ENCODE measurements around the gene GALNT2. TPM values are rescaled to one million over a fixed set of nuclear protein-coding genes. Genes with fewer than 3 reads are reported as not detected.

Gene GALNT2
- polyA plus RNA-seq, 1 of the 3 experiments (the other 2 are of a cell fraction) = 118 TPM

GRCh38 chr1:230091473-230092231, 24.6 kb downstream of the GALNT2 start (continued):
- TF ChIP-seq IRF3 (IDR thresholded peaks at IDR 0.05; ENCODE audit: low read depth, low read length) (no peak), EZH2phosphoT487 (IDR thresholded peaks at IDR 0.05; ENCODE audit: borderline replicate concordance, low read depth) (no peak), CHD2 (IDR thresholded peaks at IDR 0.05; ENCODE audit: low read length, partially characterized antibody) (no peak), REST (IDR thresholded peaks at IDR 0.05; ENCODE audit: low read depth, low read length) (no peak), YY1 (IDR thresholded peaks at IDR 0.05; ENCODE audit: low read depth) (no peak), USF1 (IDR thresholded peaks at IDR 0.05; ENCODE audit: borderline replicate concordance, low read depth) (no peak), FOXM1 (IDR thresholded peaks at IDR 0.05; ENCODE audit: low read depth) (no peak), EP300 (IDR thresholded peaks at IDR 0.05; ENCODE audit: borderline replicate concordance in 1 of 2, low read depth in 1 of 2, low read length in 1 of 2) (0 out of 4 replicates have a peak, but pooled peaks of 1 of the 2 experiments have one; percentile 20), SMC3 (IDR thresholded peaks at IDR 0.05; ENCODE audit: low read depth, low read length) (no peak), GATA2 (CRISPR knock-in tag; IDR thresholded peaks at IDR 0.05) (no peak), MAX (IDR thresholded peaks at IDR 0.05; ENCODE audit: low read depth) (no peak), MXI1 (IDR thresholded peaks at IDR 0.05; ENCODE audit: low read depth, low read length) (no peak), RXRA (IDR thresholded peaks at IDR 0.05; ENCODE audit: borderline replicate concordance, low read depth) (no peak), NFIC (IDR thresholded peaks at IDR 0.05; ENCODE audit: borderline replicate concordance) (no peak)

GRCh38 chr1:230094746-230095145, 27.7 kb downstream of the GALNT2 start:
- no peak overlapping the region for H3K9ac ChIP-seq
- 98% methylated on average over 13 of the region's 14 CpGs for WGBS (ENCODE audit: low lambda C conversion rate)
- H3K4me1 ChIP-seq (ENCODE audit: control insufficient read depth in 1 of 2, insufficient read depth in 2 of 2, low read depth in 1 of 2, low read length in 1 of 2) = peaks cover 10 to 25% of the 10 kb centered on the region in 2 experiments
- H3F3A ChIP-seq (replicated peaks; ENCODE audit: insufficient read depth) = peaks cover 28% of the 10 kb centered on the region
- no peak overlapping the region for H2AFZ ChIP-seq (ENCODE audit: low read depth)
- peaks cover 91% of the 10 kb centered on the region for H3K79me2 ChIP-seq (ENCODE audit: insufficient read depth)
- H3K36me3 ChIP-seq (replicated peaks in 1 of 2; ENCODE audit: control insufficient read depth in 1 of 2, insufficient read depth in 2 of 2, low read length in 1 of 2) = peaks cover 0 to 8% of the 10 kb centered on the region in 2 experiments
- H4K20me1 ChIP-seq (ENCODE audit: insufficient read depth) = no peaks in the 10 kb centered on the region
- POLR2A ChIA-PET = no interaction called here
- TF ChIP-seq REST (IDR thresholded peaks at IDR 0.05; ENCODE audit: low read depth, low read length) = no peak
- no peak for TF ChIP-seq GABPA (IDR thresholded peaks at IDR 0.05; ENCODE audit: low read depth)
- no peak for TF ChIP-seq RAD21 (IDR thresholded peaks at IDR 0.05; ENCODE audit: low read length)
- CTCF ChIA-PET = no interaction called here
- no peaks in the 10 kb centered on the region for H3K27me3 ChIP-seq (ENCODE audit: insufficient read depth)
- no peaks in the 10 kb centered on the region for H3K9me2 ChIP-seq
- H3K4me3 ChIP-seq (ENCODE audit: low read depth in 2 of 2, low read length in 1 of 2) = no peak overlapping the region
- no peak overlapping the region for H3K27ac ChIP-seq (ENCODE audit: low read depth in 2 of 2, low read length in 1 of 2)
- no peak overlapping the region for H3K4me2 ChIP-seq
- DNase-seq = no peak
- H3K9me3 ChIP-seq = no peaks in the 10 kb centered on the region
